NT2/D1 (cell line): ENCODE results near the gene CACHD1.

Experiments
- DNase-seq: peaks from one replicate; pipeline ENCODE4 v3.0.0-alpha.2; 2011; ENCODE audit warnings: low read depth, low spot score
- H3K27me3 ChIP-seq: 2 replicates; pipeline ENCODE4 v1.6.0; 2011; ENCODE audit warnings: mild to moderate bottlenecking; ENCODE audit not compliant: insufficient read length, insufficient read depth
- H3K36me3 ChIP-seq: 2 replicates; pipeline ENCODE4 v1.6.1; 2011; ENCODE audit warnings: mild to moderate bottlenecking, low read length, mixed read lengths; ENCODE audit not compliant: insufficient read depth, insufficient read length
- H3K4me1 ChIP-seq: 2 replicates; pipeline ENCODE4 v1.5.1; 2011; ENCODE audit not compliant: insufficient read depth, insufficient read length
- H3K4me3 ChIP-seq: 2 replicates; pipeline ENCODE4 v1.5.1; 2011; ENCODE audit warnings: low read depth; ENCODE audit not compliant: insufficient read length
- H3K9ac ChIP-seq: 2 replicates; pipeline ENCODE4 v1.6.0; 2011; ENCODE audit warnings: low read depth; ENCODE audit not compliant: insufficient read length
- H3K9me3 ChIP-seq: 2 replicates; pipeline ENCODE4 v1.5.1; 2011; ENCODE audit warnings: mild to moderate bottlenecking, low read length; ENCODE audit not compliant: insufficient read depth
- SUZ12 ChIP-seq: IDR thresholded peaks from 2 replicates; pipeline ENCODE4 v1.6.1; 2011; ENCODE audit not compliant: insufficient read length, insufficient read depth; ENCODE audit errors: extremely low read depth
- YY1 ChIP-seq: IDR thresholded peaks from 2 replicates; pipeline ENCODE4 v1.6.1; 2011; ENCODE audit not compliant: insufficient read length, insufficient read depth
- ZNF274 ChIP-seq: IDR thresholded peaks from 2 replicates; pipeline ENCODE4 v1.6.1; 2011; ENCODE audit warnings: mild to moderate bottlenecking, low read depth, low read length

The CACHD1 gene

DNA sequence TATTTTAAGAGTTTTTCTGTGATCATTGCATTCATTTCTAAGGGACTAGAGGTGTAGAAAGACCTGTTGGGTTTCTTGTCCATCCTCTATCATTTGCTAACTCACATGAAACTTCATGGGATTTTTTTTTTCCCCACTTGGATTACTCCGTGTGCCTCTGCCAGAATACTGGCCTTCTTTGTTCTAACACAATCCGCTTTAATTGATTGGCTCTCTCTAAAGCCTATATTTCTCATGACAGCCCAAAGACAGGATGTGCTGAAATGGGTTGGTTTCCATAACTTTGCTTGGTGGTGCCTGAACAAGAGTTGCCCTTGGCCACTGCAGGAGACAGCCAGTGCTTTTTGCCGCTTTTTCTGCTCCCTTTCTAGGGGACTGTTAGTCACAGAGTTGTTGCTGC lies 12.2 kb downstream of the CACHD1 start:
- Histone ChIP-seq H3K9ac (no peak overlapping the region), H3K27me3 (no peaks in the 10 kb centered on the region), H3K36me3 (peaks cover 24% of the 10 kb centered on the region), H3K9me3 (no peaks in the 10 kb centered on the region), H3K4me3 (no peak overlapping the region), H3K4me1 (peaks cover 7% of the 10 kb centered on the region)
- TF ChIP-seq SUZ12 = no peak
- TF ChIP-seq YY1 = no peak
- TF ChIP-seq ZNF274 = no peak
- DNase-seq = no peak

DNA sequence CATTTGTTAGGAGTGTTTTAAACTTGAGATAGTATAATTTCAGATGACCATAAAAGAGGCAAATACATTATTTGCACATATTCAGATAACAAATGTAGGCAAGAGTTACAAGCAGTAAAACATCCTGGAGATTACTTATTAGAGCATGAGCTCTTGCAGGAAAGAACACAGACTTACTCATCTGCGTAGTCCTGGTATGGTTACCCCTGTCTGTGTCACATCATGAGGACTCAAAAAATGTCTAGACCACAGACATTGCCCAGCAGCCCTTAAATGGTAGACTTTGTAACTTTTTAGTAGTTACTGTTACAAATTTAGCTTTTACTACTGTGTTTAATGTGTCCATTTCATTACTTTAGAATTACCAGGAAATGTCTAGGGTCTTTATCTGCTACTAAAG lies 12.8 kb downstream of the CACHD1 start:
- H3K9me3 ChIP-seq = no peaks in the 10 kb centered on the region
- no peak overlapping the region for H3K4me3 ChIP-seq
- H3K4me1 ChIP-seq = peaks cover 11% of the 10 kb centered on the region
- H3K27me3 ChIP-seq = no peaks in the 10 kb centered on the region
- peaks cover 24% of the 10 kb centered on the region for H3K36me3 ChIP-seq
- TF ChIP-seq ZNF274 (no peak), SUZ12 (no peak), YY1 (no peak)
- DNase-seq = no peak
- no peak overlapping the region for H3K9ac ChIP-seq

DNA sequence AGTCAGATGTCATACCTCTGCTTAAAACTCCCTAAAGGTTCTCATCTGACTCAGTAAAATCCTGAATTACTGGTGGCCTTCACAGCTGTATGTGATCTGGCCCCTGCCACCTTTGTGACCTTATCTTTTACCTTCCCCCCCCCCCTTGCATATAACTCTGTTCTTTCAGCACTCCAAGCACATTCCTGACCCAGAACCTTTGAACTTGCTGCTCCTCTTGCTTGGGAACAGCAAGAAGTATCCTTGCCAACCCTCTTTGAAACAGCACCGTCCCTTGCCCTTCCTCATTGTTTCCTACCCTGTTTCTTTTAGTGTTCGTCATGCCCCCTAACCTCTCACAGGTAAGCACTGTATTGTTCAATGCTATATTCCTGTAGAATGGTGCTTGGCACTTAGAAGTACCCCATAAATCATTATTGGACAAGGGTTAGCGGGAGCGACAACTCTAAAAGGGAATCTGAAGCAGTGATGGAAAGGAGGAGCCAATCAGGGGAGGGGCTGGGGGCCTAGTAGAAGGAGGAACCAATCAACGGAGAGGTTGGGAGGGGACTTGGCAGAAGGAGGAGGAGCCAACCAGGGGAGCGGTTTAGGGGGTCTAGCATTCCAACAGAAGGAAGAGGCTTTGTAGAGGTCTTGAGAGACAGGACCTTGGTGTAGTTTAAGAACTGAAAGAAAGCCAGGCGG lies 13.9 kb downstream of the CACHD1 start:
- H3K27me3 ChIP-seq = no peaks in the 10 kb centered on the region
- no peaks in the 10 kb centered on the region for H3K9me3 ChIP-seq
- H3K36me3 ChIP-seq = peaks cover 16% of the 10 kb centered on the region
- DNase-seq = no peak
- H3K4me1 ChIP-seq = peaks cover 11% of the 10 kb centered on the region
- H3K4me3 ChIP-seq = no peak overlapping the region
- TF ChIP-seq YY1 (no peak), ZNF274 (no peak), SUZ12 (no peak)
- H3K9ac ChIP-seq = no peak overlapping the region

GRCh38 chr1:64484651-64485050 lies 14.7 kb downstream of the CACHD1 start:
- no peak overlapping the region for H3K4me3 ChIP-seq
- H3K9me3 ChIP-seq = no peaks in the 10 kb centered on the region
- TF ChIP-seq ZNF274 = no peak
- DNase-seq = no peak
- peaks cover 13% of the 10 kb centered on the region for H3K36me3 ChIP-seq
- H3K27me3 ChIP-seq = no peaks in the 10 kb centered on the region
- peaks cover 11% of the 10 kb centered on the region for H3K4me1 ChIP-seq
- no peak overlapping the region for H3K9ac ChIP-seq

DNA sequence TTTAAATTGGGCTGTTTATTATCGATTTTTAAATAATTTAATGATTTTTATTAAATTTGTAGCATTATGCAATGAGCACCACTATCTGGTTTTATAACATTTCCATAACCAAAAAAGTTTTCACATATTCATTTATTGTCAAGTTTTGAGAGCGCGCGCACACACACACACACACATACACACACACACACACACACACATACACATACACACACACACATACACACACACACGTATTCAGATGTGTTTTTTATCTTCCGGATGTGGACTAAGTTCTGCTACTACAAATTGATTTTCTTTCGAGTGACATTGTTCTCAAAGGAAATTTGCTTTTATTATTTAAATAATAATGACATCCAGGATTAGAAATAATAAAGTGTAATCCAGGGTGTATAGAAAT lies 16.3 kb downstream of the CACHD1 start:
- DNase-seq = no peak
- H3K36me3 ChIP-seq = peaks cover 8% of the 10 kb centered on the region
- H3K9me3 ChIP-seq = no peaks in the 10 kb centered on the region
- no peak overlapping the region for H3K9ac ChIP-seq
- H3K4me3 ChIP-seq = no peak overlapping the region
- H3K27me3 ChIP-seq = no peaks in the 10 kb centered on the region
- TF ChIP-seq YY1 = no peak
- TF ChIP-seq SUZ12 = no peak
- no peak for TF ChIP-seq ZNF274
- H3K4me1 ChIP-seq = peaks cover 8% of the 10 kb centered on the region

DNA sequence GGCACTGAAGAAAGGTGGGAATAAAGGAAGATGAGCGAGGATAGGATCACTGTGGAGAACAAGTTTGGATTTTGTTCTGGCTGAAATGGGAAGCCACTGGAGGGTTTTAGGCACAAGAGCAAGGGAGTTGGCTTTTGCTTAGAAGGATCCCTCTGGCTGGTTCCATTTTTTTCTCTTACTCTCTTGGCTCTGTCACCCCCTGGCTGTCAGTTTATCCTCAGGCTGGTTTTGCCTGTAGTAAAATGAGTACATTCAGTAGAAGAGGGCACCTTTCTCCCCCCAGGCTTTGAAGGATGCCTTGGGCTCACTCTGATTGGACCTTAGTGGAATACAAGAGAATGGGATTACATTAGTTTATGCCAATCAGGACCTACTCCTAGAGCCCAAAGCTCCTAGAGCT lies 17.1 kb downstream of the CACHD1 start:
- Histone ChIP-seq H3K27me3 (no peaks in the 10 kb centered on the region), H3K9me3 (no peaks in the 10 kb centered on the region), H3K4me1 (peaks cover 8% of the 10 kb centered on the region), H3K4me3 (no peak overlapping the region), H3K9ac (no peak overlapping the region), H3K36me3 (peaks cover 5% of the 10 kb centered on the region)
- no peak for DNase-seq
- TF ChIP-seq YY1 = no peak
- TF ChIP-seq SUZ12 = no peak
- no peak for TF ChIP-seq ZNF274

- H3K9ac ChIP-seq = no peak overlapping the region
- peaks cover 6% of the 10 kb centered on the region for H3K4me1 ChIP-seq
- TF ChIP-seq ZNF274 (no peak), YY1 (no peak), SUZ12 (no peak)
- no peaks in the 10 kb centered on the region for H3K9me3 ChIP-seq
- H3K4me3 ChIP-seq = no peak overlapping the region
- DNase-seq = no peak
- H3K27me3 ChIP-seq = no peaks in the 10 kb centered on the region
- peaks cover 5% of the 10 kb centered on the region for H3K36me3 ChIP-seq
These were observed 18.9 kb downstream of the CACHD1 start for GRCh38 chr1:64488862-64489261.

DNA sequence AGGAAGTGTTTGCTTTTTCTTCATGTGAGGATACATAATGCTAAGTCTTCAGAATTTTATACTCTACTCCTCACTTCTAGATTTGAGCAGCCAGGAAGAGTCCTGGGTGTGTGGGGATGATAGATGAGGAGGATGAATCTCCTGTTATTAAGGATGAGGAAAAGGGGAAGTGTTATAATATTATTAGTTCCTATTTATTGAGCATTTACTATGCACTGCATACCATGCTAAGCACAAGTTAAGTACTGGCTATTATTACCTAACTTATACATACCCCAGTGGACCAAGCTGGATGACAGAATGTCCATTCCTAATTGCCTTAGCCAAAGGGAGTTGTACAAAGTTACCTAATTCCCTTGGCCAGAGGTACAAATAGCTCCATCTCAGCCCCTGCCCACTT lies 19.8 kb downstream of the CACHD1 start:
- TF ChIP-seq YY1 (no peak), ZNF274 (no peak), SUZ12 (no peak)
- no peak overlapping the region for H3K9ac ChIP-seq
- DNase-seq = no peak
- peaks cover 2% of the 10 kb centered on the region for H3K36me3 ChIP-seq
- H3K4me3 ChIP-seq = no peak overlapping the region
- no peaks in the 10 kb centered on the region for H3K27me3 ChIP-seq
- peaks cover 4% of the 10 kb centered on the region for H3K4me1 ChIP-seq
- H3K9me3 ChIP-seq = no peaks in the 10 kb centered on the region
